Kidney epithelial cell (primary cell): ENCODE measurements around the gene PHLPP1. TPM values are rescaled to one million over a fixed set of nuclear protein-coding genes. Genes with fewer than 3 reads are reported as not detected.

Experiments
- DNase-seq: peaks from one replicate; pipeline ENCODE4 v3.0.0-alpha.2; 2010; ENCODE audit warnings: low read depth
- H3K27me3 ChIP-seq: 2 replicates; pipeline ENCODE4 v1.6.0; 2011; ENCODE audit warnings: low read length; ENCODE audit not compliant: control insufficient read depth, insufficient read depth
- H3K36me3 ChIP-seq: 2 replicates; pipeline ENCODE4 v1.5.1; 2011; ENCODE audit warnings: low read length; ENCODE audit not compliant: control insufficient read depth, insufficient read depth
- H3K4me3 ChIP-seq: 2 replicates; pipeline ENCODE4 v1.5.1; 2011; ENCODE audit warnings: low read depth, mild to moderate bottlenecking, control low read depth, low read length
- CTCF ChIP-seq: IDR thresholded peaks from 2 replicates; pipeline ENCODE4 v1.5.1; 2011; ENCODE audit warnings: mild to moderate bottlenecking, moderate library complexity, low read length, control low read depth, inconsistent platforms; ENCODE audit not compliant: insufficient read depth, poor library complexity, severe bottlenecking
- total RNA-seq: library from RNA; depleted of rRNA; stranded (reverse); fragments of >200 nt; gene quantifications from 2 replicates; pipeline ENCODE4 v1.2.3, GENCODE V29; 2015

The PHLPP1 gene
- total RNA-seq, 1 donor from 2014 or later: 4.4 TPM

- Histone ChIP-seq H3K36me3 (no peaks in the 10 kb centered on the region), H3K4me3 (no peak overlapping the region), H3K27me3 (no peaks in the 10 kb centered on the region)
- no peak for DNase-seq
- TF ChIP-seq CTCF: no peak
Measured at GRCh38 chr18:63007231-63007630, 291.9 kb downstream of the PHLPP1 start.

- peak; percentile 80 for TF ChIP-seq CTCF
- Histone ChIP-seq H3K36me3 (no peaks in the 10 kb centered on the region), H3K27me3 (peaks cover 3% of the 10 kb centered on the region), H3K4me3 (no peak overlapping the region)
- DNase-seq: peak; percentile 14
Measured at GRCh38 chr18:63016270-63016669, 300.9 kb downstream of the PHLPP1 start.

- no peak for TF ChIP-seq CTCF
- no peaks in the 10 kb centered on the region for H3K36me3 ChIP-seq
- no peak for DNase-seq
- H3K4me3 ChIP-seq: no peak overlapping the region
- H3K27me3 ChIP-seq: peaks cover 3% of the 10 kb centered on the region
Measured at GRCh38 chr18:63017076-63017475, 301.7 kb downstream of the PHLPP1 start.

GRCh38 chr18:63017977-63018376 is 302.6 kb downstream of the PHLPP1 start:
- no peaks in the 10 kb centered on the region for H3K36me3 ChIP-seq
- no peak for DNase-seq
- no peak for TF ChIP-seq CTCF
- H3K27me3 ChIP-seq: peaks cover 3% of the 10 kb centered on the region
- no peak overlapping the region for H3K4me3 ChIP-seq

- no peak for DNase-seq
- Histone ChIP-seq H3K27me3 (no peaks in the 10 kb centered on the region), H3K36me3 (no peaks in the 10 kb centered on the region), H3K4me3 (no peak overlapping the region)
- TF ChIP-seq CTCF: peak; percentile 52
Measured at GRCh38 chr18:63022429-63023022, 307.2 kb downstream of the PHLPP1 start.
